Renal pelvis (tissue), 4 donors: Measurements from ENCODE around the gene SIL1. TPM values are rescaled to one million over a fixed set of nuclear protein-coding genes. Genes with fewer than 3 reads are reported as not detected.
A peak's percentile ranks its signal among the peaks of the same experiment; 100 is the strongest.
"Not testable (repeated sequence)": the region's sequence is repeated elsewhere in the genome, so short reads cannot be mapped to it uniquely, and the experiment has no call there.

ENCODE experiments used
- DNase-seq: peaks from one replicate; pipeline ENCODE4 v3.0.0-alpha.2; 2013
- polyA plus RNA-seq, 3 donors: library from polyadenylated mRNA; unstranded; fragments of 120-200 nt; gene quantifications; one replicate each; pipeline ENCODE4 v1.2.1, GENCODE V29; 2013; ENCODE audit not compliant: insufficient read length in 3 of 3

The SIL1 gene
- polyA plus RNA-seq, 3 donors, result 40.3 to 52.1 (median 43.5) TPM

DNA sequence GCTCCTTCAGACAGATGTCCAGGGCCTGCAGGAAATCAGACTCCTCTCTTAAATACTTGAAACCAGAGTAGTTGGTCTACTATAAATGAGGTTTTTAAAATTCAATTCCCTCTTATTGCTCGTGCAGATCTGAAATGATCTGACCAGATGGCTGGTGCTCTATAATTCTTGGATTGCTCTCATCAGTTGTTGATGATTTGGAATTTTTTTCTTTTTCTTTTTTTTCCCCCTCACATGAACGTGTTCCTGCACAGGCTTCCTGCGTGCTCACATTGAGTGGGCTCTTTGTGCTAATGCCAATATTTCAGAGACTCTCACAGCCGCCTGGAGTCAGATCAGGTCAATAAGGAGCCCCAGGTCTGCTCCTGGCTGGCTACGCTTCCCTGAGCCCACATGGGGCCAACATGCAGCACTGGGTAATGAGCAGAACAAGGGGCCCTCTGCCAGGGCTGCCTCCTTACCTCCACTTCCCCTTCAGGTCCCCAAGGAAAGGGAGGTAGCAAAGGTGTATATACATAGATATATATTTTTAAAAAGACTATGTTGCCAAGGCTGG is 82.0 kb downstream of the SIL1 start:
- no peak for DNase-seq

DNA sequence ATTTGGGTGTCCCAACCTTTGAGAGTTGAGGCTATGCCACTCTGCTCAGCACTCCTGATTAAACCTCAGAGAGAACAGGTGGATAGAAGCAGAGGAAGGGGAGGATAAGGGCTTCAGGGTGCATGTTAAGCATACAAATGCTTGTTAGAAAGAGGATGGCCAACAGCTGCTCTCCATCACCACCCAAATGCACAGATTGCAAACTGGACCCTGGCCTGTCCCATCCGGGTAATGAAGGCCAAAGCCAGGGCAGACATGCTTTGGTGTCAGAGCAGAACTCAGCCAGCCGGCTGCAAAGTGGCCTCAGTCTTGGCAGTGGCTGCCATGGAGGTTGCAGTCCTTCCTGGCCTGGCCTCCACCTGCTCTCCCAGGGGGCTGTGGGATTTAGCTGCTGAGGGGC is 84.3 kb downstream of the SIL1 start:
- no peak for DNase-seq

DNA sequence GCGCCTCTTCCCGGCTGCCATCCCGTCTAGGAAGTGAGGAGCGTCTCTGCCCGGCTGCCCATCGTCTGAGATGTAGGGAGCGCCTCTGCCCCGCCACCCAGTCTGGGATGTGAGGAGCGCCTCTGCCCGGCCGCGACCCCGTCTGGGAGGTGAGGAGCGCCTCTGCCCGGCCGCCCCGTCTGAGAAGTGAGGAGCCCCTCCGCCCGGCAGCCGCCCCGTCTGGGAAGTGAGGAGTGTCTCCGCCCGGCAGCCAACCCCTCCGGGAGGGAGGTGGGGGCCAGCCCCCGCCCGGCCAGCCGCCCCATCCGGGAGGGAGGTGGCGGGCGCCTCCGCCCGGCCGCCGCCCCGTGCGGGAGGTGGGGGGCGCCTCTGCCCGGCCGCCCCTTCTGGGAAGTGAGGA is 85.8 kb downstream of the SIL1 start:
- DNase-seq, result not testable (repeated sequence)

DNA sequence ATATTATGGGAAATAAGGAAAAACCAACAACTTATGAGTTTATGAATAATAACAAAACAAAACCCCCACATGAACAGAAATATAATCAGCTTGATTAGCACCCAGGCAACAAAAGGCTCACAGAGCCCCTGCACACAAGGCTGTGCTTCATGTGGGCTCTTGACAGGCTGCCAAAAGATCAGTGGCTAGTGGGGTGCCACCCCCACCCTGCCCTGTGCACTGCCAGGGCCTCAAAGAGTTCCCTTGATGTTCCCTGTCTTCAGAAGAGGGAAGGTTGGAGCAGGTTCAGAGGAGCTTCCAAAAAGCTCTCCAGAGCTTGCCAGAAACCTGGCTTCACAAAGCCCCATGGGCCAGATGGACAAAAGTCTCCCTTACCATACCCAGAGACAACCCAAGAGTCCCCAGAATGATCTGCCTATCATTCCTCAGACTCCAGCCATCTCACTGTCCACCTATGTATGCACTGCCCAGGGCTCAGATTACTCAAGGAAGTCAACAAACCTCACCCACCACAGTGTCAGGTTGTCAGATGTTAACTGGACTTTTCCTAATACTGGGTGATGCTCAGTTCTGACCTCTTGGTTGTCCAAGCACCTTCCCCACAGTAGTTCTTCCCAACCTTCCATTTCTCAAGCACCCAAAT is 87.5 kb downstream of the SIL1 start:
- DNase-seq, result no peak

DNA sequence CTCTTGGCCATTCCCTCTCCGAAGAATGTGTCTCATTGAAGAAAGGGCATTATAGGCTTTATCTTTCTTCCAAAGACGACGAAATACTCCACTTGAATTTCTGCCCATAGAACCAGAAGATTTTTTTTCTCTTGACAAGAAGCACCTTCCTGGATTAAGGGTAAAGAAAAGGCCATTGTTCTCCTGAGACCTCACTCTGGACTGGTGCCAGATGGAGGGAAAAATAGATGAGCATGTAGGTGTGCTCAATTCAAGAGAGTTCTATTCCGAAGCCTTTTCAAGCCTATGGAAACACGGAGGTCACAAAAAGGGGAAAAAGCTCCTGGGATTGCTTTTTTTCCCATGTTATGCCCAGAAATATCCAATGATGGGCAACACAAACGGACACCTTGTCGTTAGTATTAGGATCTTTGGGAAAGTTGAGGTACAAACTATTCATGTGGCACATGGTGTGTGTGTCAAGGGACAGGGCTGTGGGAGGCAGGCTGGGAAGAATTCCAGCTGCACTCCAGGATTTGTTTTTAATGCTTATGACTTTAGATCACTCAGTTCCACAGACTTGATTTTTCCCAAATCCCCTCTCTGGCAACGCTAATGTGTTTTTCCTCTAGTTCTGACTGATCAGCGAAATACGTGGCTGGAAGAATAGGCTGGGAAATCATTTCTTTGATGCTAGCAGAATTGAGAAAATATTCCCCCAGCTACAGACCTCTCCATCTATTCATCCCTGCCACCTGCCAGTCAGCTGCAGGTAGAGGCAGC is 89.9 kb downstream of the SIL1 start:
- DNase-seq, result no peak

DNA sequence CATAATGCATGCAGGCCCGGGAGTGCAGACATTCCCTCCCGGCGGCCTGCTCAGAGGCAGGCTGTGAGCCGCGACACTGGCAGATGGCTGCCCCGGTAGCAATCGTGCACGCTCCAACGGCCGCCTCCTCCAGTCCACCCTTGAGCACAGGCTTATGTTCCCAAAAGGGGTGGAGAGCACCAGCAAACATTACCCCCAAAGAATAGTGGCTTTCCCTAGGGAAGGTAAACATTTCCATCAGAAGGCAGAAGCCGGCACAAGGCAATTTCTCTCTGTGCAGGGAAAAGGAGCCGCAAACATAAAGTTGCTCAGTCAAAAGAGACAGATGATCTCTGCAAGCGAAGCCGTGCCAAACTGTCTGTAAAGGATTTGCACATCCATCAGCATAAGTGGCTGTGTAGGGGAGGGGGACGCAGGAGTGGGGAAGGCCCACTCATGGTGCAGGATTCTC is 92.5 kb downstream of the SIL1 start:
- DNase-seq, result peak; percentile 69

DNA sequence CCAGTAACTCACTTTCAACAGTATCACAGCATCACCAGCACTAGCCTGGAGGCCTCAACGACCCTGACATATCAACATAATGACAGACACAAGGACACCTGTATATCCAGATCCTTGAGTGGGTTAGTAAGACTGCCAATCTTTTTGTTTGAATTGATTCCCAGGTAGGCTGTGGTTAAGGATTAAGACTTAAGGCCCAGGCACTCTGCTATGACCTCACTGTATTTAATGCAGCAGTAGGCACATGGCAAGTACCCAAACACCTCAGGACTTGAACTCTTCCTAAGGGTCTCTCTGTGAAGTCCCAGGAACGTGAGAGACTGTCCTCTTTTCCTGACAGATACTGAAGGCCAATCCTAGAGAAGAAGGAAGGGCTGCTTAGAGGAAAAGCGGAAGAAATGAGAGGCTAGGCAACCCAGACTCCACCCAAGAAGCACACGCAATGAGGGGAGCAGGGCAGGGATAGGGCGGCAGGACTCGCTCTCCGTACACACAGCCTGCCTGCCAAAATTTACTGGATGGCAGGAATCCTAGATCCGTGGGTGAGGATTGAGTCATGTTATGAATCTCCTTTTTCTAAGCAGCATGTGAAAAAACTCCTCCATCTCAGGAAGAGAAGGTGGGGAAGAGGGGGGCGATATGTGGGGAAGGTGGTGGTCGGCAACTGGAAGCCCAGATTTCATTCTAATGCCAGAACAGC is 93.4 kb downstream of the SIL1 start:
- DNase-seq, result no peak

DNA sequence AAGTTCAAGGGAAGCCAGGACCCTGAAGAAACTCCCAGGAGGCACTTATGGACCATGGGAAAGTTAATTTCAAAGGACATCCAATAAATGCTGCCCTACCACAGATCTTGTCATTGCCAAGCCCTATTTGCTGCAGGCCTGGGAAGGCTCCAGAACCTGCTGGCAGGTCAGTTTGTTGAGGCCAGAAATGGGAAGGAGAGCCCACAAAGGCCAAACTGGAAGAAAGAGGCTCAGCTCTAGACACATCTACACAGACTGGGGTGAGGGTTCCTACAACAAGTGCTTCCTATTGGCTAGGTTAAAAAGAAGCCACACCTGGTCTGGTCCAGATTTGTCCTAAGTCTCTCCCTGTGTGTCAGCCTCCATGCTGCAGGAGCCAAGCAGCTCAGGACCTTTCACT is 94.4 kb downstream of the SIL1 start:
- no peak for DNase-seq

DNA sequence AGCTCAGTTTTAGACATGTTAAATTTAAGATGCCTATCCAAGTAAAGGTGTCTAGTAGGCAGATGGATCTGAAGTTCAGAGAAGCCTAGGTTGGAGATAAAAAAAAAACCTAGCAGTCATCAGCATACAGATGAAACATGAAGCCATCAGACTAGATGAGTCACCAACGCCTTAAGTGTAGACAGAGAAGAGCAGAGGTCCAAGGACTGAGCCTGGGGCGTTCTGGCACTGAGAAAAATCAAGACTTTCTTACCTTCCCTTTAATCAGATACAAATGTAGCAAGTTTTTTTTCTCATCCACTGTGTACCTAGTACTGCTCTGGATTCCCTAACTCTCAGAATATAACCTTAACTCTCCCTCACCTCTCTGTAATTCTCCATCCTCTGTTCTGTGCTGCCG is 97.3 kb downstream of the SIL1 start:
- no peak for DNase-seq

DNA sequence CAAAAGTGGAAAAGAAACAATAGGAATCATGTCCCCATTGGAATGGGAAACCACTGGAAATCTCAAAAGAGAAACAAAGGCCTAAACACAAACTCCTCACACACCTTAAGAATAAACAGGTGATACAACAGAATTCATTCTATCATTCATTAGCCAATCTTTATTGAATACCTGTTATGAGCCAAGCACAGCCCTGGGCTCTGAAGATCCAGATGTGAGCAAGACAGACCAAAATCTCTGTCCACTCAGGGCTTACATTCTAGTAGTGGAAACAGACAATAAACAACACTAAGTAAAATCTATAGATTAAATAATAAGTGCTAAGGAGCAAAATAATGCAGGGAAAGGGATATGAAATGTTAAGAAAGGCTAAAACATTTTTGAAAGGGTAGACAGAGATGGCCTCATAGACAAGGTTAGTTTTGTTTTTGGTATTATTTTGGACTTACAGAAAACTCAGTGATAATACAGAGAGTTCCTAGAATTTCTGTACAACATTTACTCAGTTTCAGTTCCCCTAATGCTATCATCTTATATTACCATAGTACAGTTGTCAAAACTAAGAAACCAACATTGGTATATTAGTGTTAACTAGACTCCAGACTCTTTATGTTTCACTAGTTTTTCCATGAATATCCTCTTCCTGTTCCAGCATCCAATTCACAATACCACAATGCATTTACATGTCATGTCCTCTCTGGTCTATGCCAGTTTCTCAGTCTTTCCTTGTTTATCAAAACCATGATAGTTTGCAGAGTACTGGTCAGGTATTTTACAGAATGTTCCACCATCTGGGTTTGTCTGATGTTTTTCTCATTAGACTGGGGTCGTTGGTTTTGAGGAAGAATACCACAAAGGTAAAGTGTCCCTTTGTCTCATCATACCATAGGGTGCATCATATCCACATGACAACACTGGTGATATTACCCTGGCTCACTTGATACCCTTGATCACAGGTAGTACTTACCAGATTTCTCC is 103.7 kb downstream of the SIL1 start:
- no peak for DNase-seq

DNA sequence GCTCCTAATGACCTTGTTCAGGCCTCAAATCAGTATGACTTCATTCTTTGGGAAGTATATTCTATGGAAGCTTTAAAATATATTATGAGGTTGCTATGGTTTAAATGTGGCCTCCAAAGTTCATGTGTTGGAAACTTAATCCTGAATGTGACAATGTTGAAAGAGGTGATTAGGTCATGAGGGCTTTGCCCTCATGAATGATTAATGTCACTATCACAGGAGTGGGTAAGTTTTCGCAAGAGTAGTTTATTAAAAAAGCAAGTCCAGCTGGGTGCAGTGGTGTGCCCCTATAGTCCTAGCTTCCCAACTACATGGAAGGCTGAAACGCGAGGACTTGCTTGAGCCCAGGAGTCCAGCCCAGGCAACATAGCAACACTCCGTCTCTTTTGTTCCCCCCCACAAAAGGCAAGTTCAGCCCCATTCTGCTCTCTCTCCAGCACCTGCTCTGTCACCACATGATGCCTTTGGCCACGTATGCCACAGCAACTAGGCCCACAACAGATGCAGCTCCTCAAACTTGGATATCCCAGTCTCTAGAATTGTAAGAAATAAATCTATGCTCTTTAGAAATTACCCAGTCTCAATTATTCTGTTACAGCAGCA is 105.3 kb downstream of the SIL1 start:
- DNase-seq, result no peak

DNA sequence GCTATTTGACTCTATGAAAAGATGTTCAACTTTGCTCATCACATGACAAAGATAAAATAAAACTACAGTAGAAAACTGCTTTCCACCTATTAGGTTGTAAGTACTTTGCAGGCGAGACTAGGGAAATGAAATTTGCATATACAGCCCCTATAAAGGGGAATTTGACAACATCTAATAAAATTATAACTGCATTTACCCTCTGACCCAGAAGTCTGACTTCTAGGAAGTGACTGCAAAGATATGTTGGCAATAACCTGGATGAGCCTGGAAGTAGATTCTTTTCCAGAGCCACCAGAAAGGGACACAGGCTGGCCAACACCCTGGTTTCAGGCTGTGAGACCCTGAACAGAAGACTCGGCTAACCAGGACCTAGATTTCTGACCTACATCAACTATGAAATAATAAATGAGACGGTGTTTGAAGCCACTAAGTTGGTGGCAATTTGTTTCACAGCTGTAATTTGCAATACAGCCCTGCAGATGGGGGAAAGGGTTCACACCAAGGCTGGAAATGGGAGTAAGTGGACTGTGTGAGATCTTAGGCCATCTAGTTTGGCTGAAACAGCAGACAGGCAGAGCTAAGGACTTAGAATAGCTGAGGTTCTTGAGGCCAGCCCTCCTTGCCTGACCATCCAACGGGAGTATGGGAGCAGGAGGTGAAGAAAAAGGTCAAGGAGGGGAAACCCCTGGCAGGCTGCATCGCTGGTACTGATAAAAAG is 106.6 kb downstream of the SIL1 start:
- DNase-seq, result peak; percentile 62

DNA sequence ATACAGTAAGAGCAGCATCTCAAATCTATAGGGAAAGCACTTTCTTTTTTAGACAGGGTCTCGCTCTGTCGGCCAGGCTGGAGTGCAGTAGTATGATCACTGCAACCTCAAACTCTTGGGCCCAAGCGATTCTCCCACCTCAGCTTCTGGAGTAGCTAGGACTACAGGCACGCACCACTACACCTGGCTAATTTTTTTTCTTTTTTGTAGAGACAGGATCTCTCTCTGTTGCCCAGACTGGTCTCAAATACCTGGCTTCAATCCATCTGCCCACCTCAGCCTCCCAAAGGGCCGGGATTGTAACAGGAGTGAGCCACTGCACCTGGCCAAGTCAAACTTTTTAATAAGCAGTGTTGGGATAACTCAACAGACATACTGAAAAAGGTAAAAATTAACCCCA is 107.6 kb downstream of the SIL1 start:
- DNase-seq, result no peak

DNA sequence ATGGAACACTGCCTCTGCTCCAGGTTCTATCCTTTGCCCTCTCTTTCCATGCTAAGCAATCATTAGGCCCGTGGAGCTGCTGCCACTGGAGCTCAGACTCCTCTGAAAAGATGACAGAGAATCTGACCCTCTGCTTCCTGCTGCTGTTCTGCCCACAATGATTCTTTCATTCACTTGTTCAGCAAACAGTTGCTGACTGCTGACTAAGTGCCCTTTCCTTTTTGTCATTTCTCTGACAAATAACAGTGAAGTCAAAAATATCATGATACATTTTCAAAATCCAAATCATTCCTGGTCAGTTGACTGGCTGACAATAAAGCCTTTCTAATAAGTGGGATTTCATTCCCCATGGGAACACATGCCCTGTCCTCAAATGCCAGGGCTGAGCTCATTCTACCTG is 110.1 kb downstream of the SIL1 start:
- no peak for DNase-seq

DNA sequence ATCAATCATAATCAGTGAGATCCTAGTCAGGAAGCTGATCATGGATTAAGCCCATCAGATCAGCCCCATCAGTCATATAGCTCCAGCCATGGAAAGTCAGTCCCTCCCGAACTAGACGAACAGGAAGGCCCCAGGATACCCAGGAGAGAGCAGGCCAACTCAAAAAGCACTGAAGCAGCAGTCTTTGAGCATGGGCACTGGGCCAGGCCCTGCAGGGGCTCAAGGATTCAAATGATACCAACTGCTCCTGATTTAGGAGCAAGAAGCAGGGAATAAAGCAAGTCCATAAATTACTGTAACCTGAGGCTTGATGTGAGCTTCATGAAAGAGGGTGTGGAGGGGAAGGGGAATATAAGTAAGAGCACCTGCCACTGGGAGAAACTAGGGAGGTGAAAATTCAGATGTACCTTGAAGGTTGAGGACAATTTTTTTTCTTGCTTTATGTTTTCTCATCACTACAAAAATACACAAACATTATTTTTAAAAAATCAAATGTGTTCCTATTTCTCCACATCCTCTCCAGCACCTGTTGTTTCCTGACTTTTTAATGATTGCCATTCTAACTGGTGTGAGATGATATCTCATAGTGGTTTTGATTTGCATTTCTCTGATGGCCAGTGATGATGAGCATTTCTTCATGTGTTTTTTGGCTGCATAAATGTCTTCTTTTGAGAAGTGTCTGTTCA is 115.2 kb downstream of the SIL1 start:
- no peak for DNase-seq

DNA sequence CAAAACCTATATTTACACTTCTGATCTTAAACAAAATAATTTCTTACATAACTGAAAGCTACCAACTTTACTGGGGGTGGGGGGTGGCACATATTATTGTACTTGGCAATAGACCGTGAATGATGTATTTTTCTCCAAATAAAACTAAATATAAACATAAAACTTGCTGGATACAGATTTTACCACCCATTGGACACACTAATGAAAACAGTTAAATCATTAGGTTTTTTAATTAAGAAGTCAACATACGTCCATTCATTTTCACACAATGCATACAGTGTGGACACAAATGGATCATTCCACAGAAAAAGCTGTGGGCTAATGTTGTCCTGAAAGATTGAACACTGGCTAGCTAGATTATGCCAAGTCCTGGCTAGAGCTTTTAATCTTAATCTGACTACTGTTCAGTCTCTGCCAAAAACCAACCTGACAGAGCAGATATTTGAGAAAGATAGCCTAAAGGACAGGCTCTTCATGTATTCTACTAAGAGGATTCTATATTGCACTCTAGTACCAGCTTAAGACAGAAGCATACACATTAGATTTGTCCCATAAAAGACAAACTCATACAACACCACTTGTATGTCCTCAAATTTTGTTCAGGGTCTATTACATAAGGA is 118.1 kb downstream of the SIL1 start:
- no peak for DNase-seq

DNA sequence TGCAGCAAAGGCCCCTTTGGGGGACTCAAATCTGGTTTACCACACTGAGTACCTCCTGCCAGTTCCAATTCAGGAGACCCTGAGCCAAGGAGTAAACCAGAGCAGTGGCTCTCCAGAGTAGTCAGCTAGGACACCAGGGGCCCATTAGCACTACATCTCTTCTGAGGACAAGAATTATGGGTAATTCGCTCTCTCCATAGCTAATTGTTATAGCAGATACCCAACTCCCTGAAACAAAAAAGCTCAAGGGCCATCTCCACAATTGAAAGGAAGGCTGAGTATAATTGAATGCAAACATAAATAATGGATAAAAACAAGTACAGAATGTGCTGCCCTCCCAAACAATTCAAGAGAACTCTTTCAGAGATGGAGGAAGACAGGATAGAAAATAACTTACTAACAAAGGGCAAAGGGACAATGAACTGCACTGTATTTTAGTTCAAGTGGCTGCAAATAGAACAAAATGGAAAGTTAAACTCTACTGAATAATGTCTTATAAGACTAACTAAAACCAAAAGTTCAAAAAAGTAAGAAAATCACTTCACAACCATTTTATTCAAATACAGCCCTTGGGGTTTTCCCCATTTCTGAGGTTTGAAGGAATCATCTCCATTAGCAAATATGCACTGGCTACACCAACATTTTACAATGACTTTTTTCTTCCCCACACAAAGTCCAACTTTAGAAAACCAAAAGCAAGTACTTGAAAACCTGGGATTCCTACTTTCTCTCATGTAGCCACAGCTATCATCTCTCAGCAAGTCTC is 118.8 kb downstream of the SIL1 start:
- no peak for DNase-seq

DNA sequence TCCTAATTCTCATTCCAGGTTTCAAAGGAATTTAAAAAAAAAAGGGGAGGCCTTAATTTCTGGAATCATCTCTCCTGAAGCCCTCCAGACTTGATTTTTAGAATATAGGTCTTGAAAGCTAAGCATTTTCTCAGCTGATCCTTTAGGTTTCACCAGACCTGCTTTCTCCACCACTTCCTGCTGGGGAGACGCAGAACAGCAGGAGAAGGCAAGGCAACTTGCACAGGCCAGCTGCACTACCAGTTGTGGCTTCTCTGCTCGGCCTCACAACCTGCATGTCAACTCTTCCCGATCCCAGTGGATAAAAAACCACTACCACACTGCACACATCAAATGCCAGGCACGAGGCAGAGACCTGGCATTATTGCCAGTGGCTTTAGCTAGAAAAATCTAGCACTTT is 119.8 kb downstream of the SIL1 start:
- DNase-seq, result no peak

DNA sequence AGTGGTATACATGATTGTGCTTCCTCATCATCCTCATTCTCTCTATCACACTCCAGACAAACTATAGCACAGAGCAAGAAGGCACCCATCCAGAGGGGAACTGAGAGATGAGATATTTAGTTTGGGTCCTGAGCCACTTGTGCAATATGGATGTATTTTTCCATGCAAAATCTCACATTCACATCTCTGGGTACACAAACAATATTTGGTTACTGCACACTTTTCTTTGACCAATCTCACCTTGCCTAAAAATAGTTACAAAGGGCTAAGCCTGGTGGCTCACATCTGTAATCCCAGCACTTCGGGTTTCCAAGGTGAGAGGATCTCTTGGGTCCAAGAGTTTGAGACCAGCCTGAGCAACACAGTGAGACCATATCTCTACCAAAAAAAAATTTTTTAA is 120.3 kb downstream of the SIL1 start:
- no peak for DNase-seq
